Thyroid gland (tissue), 4 donors: ENCODE results near the gene SLC24A3. TPM values are rescaled to one million over a fixed set of nuclear protein-coding genes. Genes with fewer than 3 reads are reported as not detected.

ENCODE experiments used
- DNase-seq, 2 donors: peaks; one replicate each; pipeline ENCODE4 v3.0.0-alpha.2; 2019
- H3K27ac ChIP-seq, 3 donors: fragments of 200-600 bp; sonication (generic); 1 replicate in 2 of 3; 2 replicates in 1 of 3; pipeline ENCODE4 v1.5.1; 2016 to 2019; ENCODE audit warnings: mild to moderate bottlenecking in 1 of 3, moderate library complexity in 1 of 3
- H3K27me3 ChIP-seq: fragments of 200-600 bp; sonication (generic); one replicate; pipeline ENCODE4 v1.5.1; 2019
- H3K36me3 ChIP-seq, 2 donors: fragments of 200-600 bp; sonication (generic); one replicate each; pipeline ENCODE4 v1.5.1; 2016 to 2019
- H3K4me1 ChIP-seq, 2 donors: fragments of 200-600 bp; sonication (generic); one replicate each; pipeline ENCODE4 v1.5.1; 2017 to 2019
- H3K4me3 ChIP-seq, 3 donors: fragments of 200-600 bp; sonication (generic); replicated peaks in 1 of 3; 1 replicate in 2 of 3; 2 replicates in 1 of 3; pipeline ENCODE4 v1.5.1; 2016; ENCODE audit warnings: mild to moderate bottlenecking in 1 of 3
- H3K9me3 ChIP-seq: fragments of 200-600 bp; sonication (generic); one replicate; pipeline ENCODE4 v1.5.1; 2017
- POLR2A ChIP-seq, 2 donors: fragments of 450-650 bp; IDR thresholded peaks; one replicate each; pipeline ENCODE4 v1.6.1; 2017; ENCODE audit warnings: antibody characterized with exemption in 2 of 2, mild to moderate bottlenecking in 2 of 2, moderate library complexity in 1 of 2
- WGBS, 2 donors: methylation state at CpG; one replicate each; pipeline ENCODE4 v1.1.5; 2017; 5-methylcytosine and 5-hydroxymethylcytosine counted together
- intact Hi-C: fragments of 100-400 bp; cut with DNase I; formaldehyde crosslinking; loops from one replicate; pipeline ENCODE4 v1.15.1; 2023
- total RNA-seq, 4 donors: library from RNA; depleted of rRNA; stranded (reverse); fragments of >200 nt; gene quantifications; one replicate each; pipeline ENCODE4 v1.2.3, GENCODE V29; 2016
- TF ChIP-seq, protein P1 (sequence below), 6 experiments: fragments of 200-600 bp in 3 of 6; fragments of 450-650 bp in 3 of 6; sonication (generic) in 3 of 6; IDR thresholded peaks; one replicate each; pipeline ENCODE4 v1.5.1; 2016 to 2019; ENCODE audit warnings: antibody characterized with exemption in 6 of 6, mild to moderate bottlenecking in 2 of 6, inconsistent platforms in 1 of 6, moderate library complexity in 1 of 6

SLC24A3 gene
- total RNA-seq, 4 donors from 2014 or later = 4.0 to 8.1 (median 6.3) TPM

DNA sequence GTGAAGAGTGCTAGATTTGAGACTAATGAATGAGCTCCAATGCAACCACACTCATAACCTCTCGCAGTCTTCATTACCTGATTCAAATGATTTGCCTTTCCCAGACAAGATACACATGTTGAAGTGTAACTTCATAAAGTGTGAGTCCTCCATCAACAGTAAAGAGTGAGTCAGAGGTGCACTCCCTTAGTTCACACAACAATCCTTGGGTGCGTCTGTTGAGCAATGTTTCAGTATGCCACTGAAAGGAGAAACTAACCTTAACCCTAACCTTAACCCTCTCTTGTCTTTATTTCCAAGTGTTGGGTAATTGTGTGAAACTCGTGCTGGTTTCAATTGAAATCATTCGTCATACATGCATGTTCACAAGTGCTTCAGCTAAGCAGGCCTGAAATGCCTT is 524.6 kb downstream of the SLC24A3 start:
- TF ChIP-seq POLR2A (IDR thresholded peaks at IDR 0.05) = no peak
- TF ChIP-seq, protein P1, sequence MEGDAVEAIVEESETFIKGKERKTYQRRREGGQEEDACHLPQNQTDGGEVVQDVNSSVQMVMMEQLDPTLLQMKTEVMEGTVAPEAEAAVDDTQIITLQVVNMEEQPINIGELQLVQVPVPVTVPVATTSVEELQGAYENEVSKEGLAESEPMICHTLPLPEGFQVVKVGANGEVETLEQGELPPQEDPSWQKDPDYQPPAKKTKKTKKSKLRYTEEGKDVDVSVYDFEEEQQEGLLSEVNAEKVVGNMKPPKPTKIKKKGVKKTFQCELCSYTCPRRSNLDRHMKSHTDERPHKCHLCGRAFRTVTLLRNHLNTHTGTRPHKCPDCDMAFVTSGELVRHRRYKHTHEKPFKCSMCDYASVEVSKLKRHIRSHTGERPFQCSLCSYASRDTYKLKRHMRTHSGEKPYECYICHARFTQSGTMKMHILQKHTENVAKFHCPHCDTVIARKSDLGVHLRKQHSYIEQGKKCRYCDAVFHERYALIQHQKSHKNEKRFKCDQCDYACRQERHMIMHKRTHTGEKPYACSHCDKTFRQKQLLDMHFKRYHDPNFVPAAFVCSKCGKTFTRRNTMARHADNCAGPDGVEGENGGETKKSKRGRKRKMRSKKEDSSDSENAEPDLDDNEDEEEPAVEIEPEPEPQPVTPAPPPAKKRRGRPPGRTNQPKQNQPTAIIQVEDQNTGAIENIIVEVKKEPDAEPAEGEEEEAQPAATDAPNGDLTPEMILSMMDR (IDR thresholded peaks at IDR 0.05) = no peak
- intact Hi-C loops = no loop called here
- Histone ChIP-seq H3K9me3 (no peaks in the 10 kb centered on the region), H3K27ac (no peak overlapping the region), H3K36me3 (no peaks in the 10 kb centered on the region), H3K4me1 (peaks cover 0 to 15% of the 10 kb centered on the region in 2 donors), H3K4me3 (no peak overlapping the region), H3K27me3 (no peaks in the 10 kb centered on the region)
- WGBS, 2 donors = 77 to 89% methylated on average over 4 of the region's 4 CpGs
- DNase-seq = no peak

DNA sequence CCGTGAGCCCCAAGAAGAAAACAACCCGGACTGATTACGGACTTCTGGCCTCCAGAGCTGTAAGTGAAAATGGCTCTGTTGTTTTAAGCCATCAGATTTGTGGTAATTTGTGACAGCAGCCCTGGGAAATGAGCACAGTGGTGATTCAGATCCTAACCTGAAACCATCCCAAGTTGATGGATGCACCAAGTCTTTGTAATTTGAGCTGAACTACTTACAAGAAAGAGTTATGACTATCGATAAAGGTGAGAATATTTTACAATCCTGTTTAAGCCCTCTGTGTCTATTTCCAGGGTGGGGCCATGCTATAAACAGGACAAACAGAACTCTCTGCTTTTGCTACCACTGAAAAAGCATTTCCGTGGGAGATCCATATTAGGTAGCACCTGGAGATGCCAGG is 526.5 kb downstream of the SLC24A3 start:
- 92 to 96% methylated on average over 5 of the region's 5 CpGs for WGBS, 2 donors
- Histone ChIP-seq H3K4me1 (peaks cover 0 to 15% of the 10 kb centered on the region in 2 donors), H3K9me3 (no peaks in the 10 kb centered on the region), H3K27ac (no peak overlapping the region), H3K4me3 (no peak overlapping the region), H3K36me3 (no peaks in the 10 kb centered on the region), H3K27me3 (no peaks in the 10 kb centered on the region)
- no peak for TF ChIP-seq POLR2A (IDR thresholded peaks at IDR 0.05)
- TF ChIP-seq, protein P1 (IDR thresholded peaks at IDR 0.05) = no peak
- DNase-seq = no peak
- intact Hi-C loops = no loop called here

DNA sequence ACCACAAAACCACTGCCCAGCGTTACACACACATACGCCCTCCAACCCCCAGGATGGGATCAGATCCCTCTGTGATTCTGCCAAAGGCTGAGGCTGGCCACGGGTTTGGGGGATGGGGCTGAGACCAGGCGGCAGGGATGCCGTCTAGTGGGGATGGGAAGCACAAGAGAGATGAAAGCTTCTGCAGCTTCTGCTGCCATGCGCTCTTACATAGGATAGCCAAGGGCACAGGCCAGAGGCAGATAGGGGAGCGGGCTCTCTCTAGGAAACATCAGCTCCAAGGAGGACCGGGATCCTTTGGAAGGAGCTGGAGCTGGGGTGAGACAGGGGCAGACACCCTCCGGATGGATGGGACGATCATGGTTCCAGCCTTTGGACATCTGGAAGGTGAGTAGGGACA is 526.9 kb downstream of the SLC24A3 start:
- H3K4me3 ChIP-seq = no peak overlapping the region
- DNase-seq = no peak
- H3K36me3 ChIP-seq = no peaks in the 10 kb centered on the region
- H3K9me3 ChIP-seq = no peaks in the 10 kb centered on the region
- no peak for TF ChIP-seq POLR2A (IDR thresholded peaks at IDR 0.05)
- TF ChIP-seq, protein P1 (IDR thresholded peaks at IDR 0.05) = no peak
- no peak overlapping the region for H3K27ac ChIP-seq
- intact Hi-C loops = no loop called here
- 90 to 95% methylated on average over 8 to 10 of the region's 10 CpGs for WGBS, 2 donors
- H3K4me1 ChIP-seq = peaks cover 0 to 15% of the 10 kb centered on the region in 2 donors
- H3K27me3 ChIP-seq = no peaks in the 10 kb centered on the region

DNA sequence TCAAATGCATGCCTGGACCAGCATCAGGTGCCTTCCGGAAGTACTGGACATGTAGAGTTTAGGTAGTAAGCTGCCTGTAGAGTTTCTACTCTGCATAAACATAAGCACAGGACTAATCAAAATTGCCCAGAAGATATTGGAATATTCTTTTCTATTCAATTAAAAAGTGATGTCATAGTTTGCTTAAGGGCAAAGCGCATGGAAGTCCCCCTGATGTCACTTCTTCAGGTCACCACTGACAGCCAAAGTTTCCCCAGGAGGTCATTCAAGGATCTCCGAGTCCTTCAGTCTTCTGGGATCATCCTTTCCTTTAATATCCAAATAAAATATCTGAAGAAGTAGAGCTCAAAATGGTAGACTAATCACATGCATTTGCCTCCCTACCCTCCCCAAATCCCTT is 528.1 kb downstream of the SLC24A3 start:
- H3K27ac ChIP-seq = no peak overlapping the region
- H3K36me3 ChIP-seq = no peaks in the 10 kb centered on the region
- intact Hi-C loops = no loop called here
- peaks cover 0 to 3% of the 10 kb centered on the region in 2 donors for H3K4me1 ChIP-seq
- no peak for TF ChIP-seq POLR2A (IDR thresholded peaks at IDR 0.05)
- TF ChIP-seq, protein P1 (IDR thresholded peaks at IDR 0.05) = no peak
- H3K9me3 ChIP-seq = no peaks in the 10 kb centered on the region
- no peaks in the 10 kb centered on the region for H3K27me3 ChIP-seq
- no peak for DNase-seq
- WGBS, 2 donors = 69 to 77% methylated on average over 3 of the region's 3 CpGs
- no peak overlapping the region for H3K4me3 ChIP-seq

DNA sequence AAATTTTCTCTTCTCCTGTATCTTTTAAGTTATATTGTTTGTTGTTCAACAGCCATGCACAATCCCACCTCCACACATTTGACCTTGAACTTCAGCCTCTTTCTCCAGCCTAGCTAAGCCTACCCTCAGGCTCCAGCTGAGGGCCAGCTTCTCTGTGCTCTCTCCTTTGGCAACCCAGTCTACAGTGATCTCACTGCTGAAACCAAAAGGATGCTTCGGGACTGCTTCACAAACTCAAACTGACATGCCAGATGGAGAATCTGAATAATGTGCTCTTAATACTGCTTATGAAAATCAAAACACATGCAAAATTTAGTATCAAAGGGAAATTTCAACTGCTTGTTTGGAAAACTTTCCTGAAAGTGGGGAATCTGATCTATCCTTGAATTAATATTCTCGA is 529.5 kb downstream of the SLC24A3 start:
- H3K4me3 ChIP-seq = no peak overlapping the region
- H3K27me3 ChIP-seq = no peaks in the 10 kb centered on the region
- no peaks in the 10 kb centered on the region for H3K4me1 ChIP-seq
- no peaks in the 10 kb centered on the region for H3K9me3 ChIP-seq
- no peak overlapping the region for H3K27ac ChIP-seq
- TF ChIP-seq, protein P1 (IDR thresholded peaks at IDR 0.05) = no peak
- no peak for TF ChIP-seq POLR2A (IDR thresholded peaks at IDR 0.05)
- no peaks in the 10 kb centered on the region for H3K36me3 ChIP-seq
- 80 to 92% methylated on average over 2 of the region's 2 CpGs for WGBS, 2 donors
- no peak for DNase-seq
- intact Hi-C loops = no loop called here
